Measurements from ENCODE around the gene FGD1. TPM values are rescaled to one million over a fixed set of nuclear protein-coding genes. Genes with fewer than 3 reads are reported as not detected.
"Not testable (repeated sequence)": the region's sequence is repeated elsewhere in the genome, so short reads cannot be mapped to it uniquely, and the experiment has no call there.

The FGD1 gene
- total RNA-seq, 1 experiment from 2014 or later = 5.8 TPM

GRCh38 chrX:54492340-54492739 is 3.7 kb downstream of the FGD1 start:
- no peaks in the 10 kb centered on the region for H3K27me3 ChIP-seq (ENCODE audit: insufficient read depth, low read length)
- intact Hi-C loops (cut with micrococcal nuclease) = no loop called here
- POLR2A ChIA-PET = no interaction called here
- peaks cover 2 to 17% of the 10 kb centered on the region in 2 experiments; a peak in 2 of 4 replicates for H3K4me1 ChIP-seq (ENCODE audit: control insufficient read depth in 1 of 2, insufficient read depth in 2 of 2, low read length in 2 of 2)
- BruUV-seq (replicated peaks) = no TSS peak
- no peaks in the 10 kb centered on the region for H3K79me2 ChIP-seq (ENCODE audit: insufficient read depth, low read length)
- 0 out of 2 replicates have a peak, but pooled peaks have one; percentile 29 for ATAC-seq
- RAD21 ChIA-PET (ENCODE audit: low non-redundant PET in 1 of 2, low total read pairs in 2 of 2, uncharacterized antibody in 2 of 2, unreplicated experiment in 2 of 2) = no interaction called here
- no peaks in the 10 kb centered on the region for H3K36me3 ChIP-seq (ENCODE audit: control insufficient read depth in 1 of 2, insufficient read depth in 2 of 2, low read length in 2 of 2)
- no peaks in the 10 kb centered on the region for H3K9me3 ChIP-seq (ENCODE audit: control insufficient read depth in 1 of 2, insufficient read depth in 1 of 2, low read depth in 1 of 2, low read length in 2 of 2)
- no peak overlapping the region for H2AFZ ChIP-seq (ENCODE audit: low read depth, low read length, poor library complexity, severe bottlenecking)
- H3K27ac ChIP-seq (ENCODE audit: low read depth, low read length) = no peak overlapping the region
- H4K20me1 ChIP-seq (ENCODE audit: insufficient read depth) = no peaks in the 10 kb centered on the region
- TF ChIP-seq TCF7L2 (IDR thresholded peaks at IDR 0.05; ENCODE audit: borderline replicate concordance, extremely low read depth, insufficient read depth, insufficient read length) (no peak), ATF3 (IDR thresholded peaks at IDR 0.05) (no peak), CTCF (IDR thresholded peaks at IDR 0.05 in 2 of 3, conservative IDR thresholded peaks at IDR 0.05 in 1 of 3; ENCODE audit: borderline replicate concordance in 1 of 3, insufficient read depth in 1 of 3, low read depth in 2 of 3, low read length in 2 of 3) (no peak), ZBTB33 (IDR thresholded peaks at IDR 0.05; ENCODE audit: extremely low read depth, insufficient replicate concordance, low read length) (no peak), MAX (IDR thresholded peaks at IDR 0.05) (peak; percentile 32; the same call in 1 of the 2 replicates), ZFX (IDR thresholded peaks at IDR 0.05) (no peak), RAD21 (IDR thresholded peaks at IDR 0.05; ENCODE audit: low read depth) (no peak)
- 0 out of 2 replicates have a peak overlapping the region, but pooled peaks have one; percentile 23 for H3K4me2 ChIP-seq (ENCODE audit: low read length)
- H3K9me2 ChIP-seq (ENCODE audit: insufficient read depth) = no peaks in the 10 kb centered on the region
- CTCF ChIA-PET = no interaction called here
- H3K9ac ChIP-seq (ENCODE audit: low read length) = no peak overlapping the region
- no peak for DNase-seq (ENCODE audit: low read depth, low spot score)
- no peak overlapping the region for H3K4me3 ChIP-seq (replicated peaks in 1 of 2; ENCODE audit: low read depth in 1 of 2, low read length in 2 of 2)

GRCh38 chrX:54489819-54490218 is 6.2 kb downstream of the FGD1 start:
- H2AFZ ChIP-seq (ENCODE audit: low read depth, low read length, poor library complexity, severe bottlenecking); BruUV-seq (replicated peaks); intact Hi-C loops (cut with micrococcal nuclease); H3K9ac ChIP-seq (ENCODE audit: low read length); POLR2A ChIA-PET; H3K27me3 ChIP-seq (ENCODE audit: insufficient read depth, low read length); H3K4me3 ChIP-seq (replicated peaks in 1 of 2; ENCODE audit: low read depth in 1 of 2, low read length in 2 of 2); ATAC-seq; H3K27ac ChIP-seq (ENCODE audit: low read depth, low read length); H4K20me1 ChIP-seq (ENCODE audit: insufficient read depth); DNase-seq (ENCODE audit: low read depth, low spot score); RAD21 ChIA-PET (ENCODE audit: low non-redundant PET in 1 of 2, low total read pairs in 2 of 2, uncharacterized antibody in 2 of 2, unreplicated experiment in 2 of 2); H3K79me2 ChIP-seq (ENCODE audit: insufficient read depth, low read length); H3K9me2 ChIP-seq (ENCODE audit: insufficient read depth); H3K9me3 ChIP-seq (ENCODE audit: control insufficient read depth in 1 of 2, insufficient read depth in 1 of 2, low read depth in 1 of 2, low read length in 2 of 2); H3K4me2 ChIP-seq (ENCODE audit: low read length); CTCF ChIA-PET; H3K36me3 ChIP-seq (ENCODE audit: control insufficient read depth in 1 of 2, insufficient read depth in 2 of 2, low read length in 2 of 2): not testable (repeated sequence)
- H3K4me1 ChIP-seq (ENCODE audit: control insufficient read depth in 1 of 2, insufficient read depth in 2 of 2, low read length in 2 of 2) = peaks cover 2 to 12% of the 10 kb centered on the region in 2 experiments; a peak in 2 of 4 replicates
